Sigmoid colon (tissue), 7 donors: Measurements from ENCODE around the gene PELI2. TPM values are rescaled to one million over a fixed set of nuclear protein-coding genes. Genes with fewer than 3 reads are reported as not detected.

ENCODE experiments used
- DNase-seq: peaks from one replicate; pipeline ENCODE4 v3.0.0-alpha.2; 2019
- H3K27ac ChIP-seq, 4 donors: fragments of 200-600 bp; sonication (generic); one replicate each; pipeline ENCODE4 v1.5.1; 2016 to 2019; ENCODE audit warnings: mild to moderate bottlenecking in 1 of 4
- H3K27me3 ChIP-seq, 3 donors: fragments of 200-600 bp; sonication (generic); one replicate each; pipeline ENCODE4 v1.5.1; 2019; ENCODE audit warnings: mild to moderate bottlenecking in 1 of 3
- H3K36me3 ChIP-seq, 4 donors: fragments of 200-600 bp; sonication (generic); one replicate each; pipeline ENCODE4 v1.5.1; 2016 to 2019
- H3K4me1 ChIP-seq, 4 donors: fragments of 200-600 bp; sonication (generic); one replicate each; pipeline ENCODE4 v1.5.1; 2017 to 2019
- H3K4me3 ChIP-seq, 4 donors: fragments of 200-600 bp; sonication (generic); one replicate each; pipeline ENCODE4 v1.5.1; 2017 to 2019; ENCODE audit warnings: mild to moderate bottlenecking in 2 of 4, moderate library complexity in 1 of 4
- H3K9me3 ChIP-seq, 4 donors: fragments of 200-600 bp in 3 of 4; sonication (generic) in 3 of 4; one replicate each; pipeline versions ENCODE4 v1.5.1 to v1.6.1; 2013 to 2019
- EP300 ChIP-seq, 4 donors: sonication (generic); formaldehyde crosslinking; IDR thresholded peaks; one replicate each; pipeline ENCODE4 v1.6.1; 2017; ENCODE audit warnings: antibody characterized with exemption in 4 of 4
- POLR2A ChIP-seq, 2 donors: fragments of 450-650 bp; IDR thresholded peaks; one replicate each; pipeline ENCODE4 v1.6.1; 2016; ENCODE audit warnings: antibody characterized with exemption in 2 of 2, mild to moderate bottlenecking in 2 of 2, moderate library complexity in 2 of 2
- POLR2AphosphoS5 ChIP-seq, 4 donors: sonication (generic); formaldehyde crosslinking; IDR thresholded peaks; one replicate each; pipeline ENCODE4 v1.6.1; 2017; ENCODE audit warnings: antibody characterized with exemption in 4 of 4
- WGBS, 2 donors: extraction: QIAGEN DNeasy Blood & Tissue Kit; methylation state at CpG; one replicate each; pipeline ENCODE4 v1.1.7; 2013; 5-methylcytosine and 5-hydroxymethylcytosine counted together
- intact Hi-C: fragments of 100-400 bp; cut with DNase I; formaldehyde crosslinking; loops from one replicate; pipeline ENCODE4 v1.15.1; 2023
- polyA plus RNA-seq, 3 donors: library from polyadenylated mRNA; stranded (reverse); fragments of 200-250 nt; gene quantifications; one replicate each; pipeline ENCODE4 v1.2.3, GENCODE V29; 2013
- total RNA-seq, 4 donors: library from RNA; depleted of rRNA; stranded (reverse); fragments of >200 nt; gene quantifications; one replicate each; pipeline ENCODE4 v1.1.0, GENCODE V29; 2016
- TF ChIP-seq, protein P1 (sequence below), 4 experiments: fragments of 450-650 bp in 3 of 4; fragments of 200-600 bp in 1 of 4; IDR thresholded peaks; one replicate each; pipeline ENCODE4 v1.5.1; 2016 to 2019; ENCODE audit warnings: antibody characterized with exemption in 4 of 4, mild to moderate bottlenecking in 3 of 4, moderate library complexity in 2 of 4
- donor health status: healthy with polysubstance abuse.
- donor health status: Bipolar disorder and iron deficiency.
- donor health status: healthy.

Gene PELI2
- total and polyA plus RNA-seq, 7 donors, result 4.5 to 34.3 (median 26.3) TPM

DNA sequence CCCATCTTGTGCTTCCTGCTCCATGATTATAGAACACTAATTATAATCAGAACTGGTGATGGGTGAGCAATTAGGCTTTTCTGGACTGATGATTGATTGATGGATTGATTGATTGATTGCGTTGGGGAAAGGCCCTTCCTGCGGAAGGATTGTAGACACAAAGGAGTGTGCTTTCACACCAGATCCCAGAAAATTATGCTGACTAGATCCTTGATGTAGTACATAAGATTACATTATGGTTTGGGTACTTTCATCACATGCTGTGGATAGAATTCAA is 8.4 kb downstream of the PELI2 start:
- no peaks in the 10 kb centered on the region for H3K9me3 ChIP-seq
- H3K27ac ChIP-seq, result no peak overlapping the region
- H3K4me1 ChIP-seq, result peaks cover 0 to 84% (median 71%) of the 10 kb centered on the region in 4 donors
- WGBS, 2 donors, result 94 to 95% methylated on average over 2 of the region's 2 CpGs
- intact Hi-C loops, result no loop called here
- no peak overlapping the region for H3K4me3 ChIP-seq
- DNase-seq, result no peak
- no peaks in the 10 kb centered on the region for H3K27me3 ChIP-seq
- no peaks in the 10 kb centered on the region for H3K36me3 ChIP-seq
- no peak for TF ChIP-seq EP300 (IDR thresholded peaks at IDR 0.05)
- no peak for TF ChIP-seq POLR2A (IDR thresholded peaks at IDR 0.05)
- no peak for TF ChIP-seq POLR2AphosphoS5 (IDR thresholded peaks at IDR 0.05)
- TF ChIP-seq, protein P1, sequence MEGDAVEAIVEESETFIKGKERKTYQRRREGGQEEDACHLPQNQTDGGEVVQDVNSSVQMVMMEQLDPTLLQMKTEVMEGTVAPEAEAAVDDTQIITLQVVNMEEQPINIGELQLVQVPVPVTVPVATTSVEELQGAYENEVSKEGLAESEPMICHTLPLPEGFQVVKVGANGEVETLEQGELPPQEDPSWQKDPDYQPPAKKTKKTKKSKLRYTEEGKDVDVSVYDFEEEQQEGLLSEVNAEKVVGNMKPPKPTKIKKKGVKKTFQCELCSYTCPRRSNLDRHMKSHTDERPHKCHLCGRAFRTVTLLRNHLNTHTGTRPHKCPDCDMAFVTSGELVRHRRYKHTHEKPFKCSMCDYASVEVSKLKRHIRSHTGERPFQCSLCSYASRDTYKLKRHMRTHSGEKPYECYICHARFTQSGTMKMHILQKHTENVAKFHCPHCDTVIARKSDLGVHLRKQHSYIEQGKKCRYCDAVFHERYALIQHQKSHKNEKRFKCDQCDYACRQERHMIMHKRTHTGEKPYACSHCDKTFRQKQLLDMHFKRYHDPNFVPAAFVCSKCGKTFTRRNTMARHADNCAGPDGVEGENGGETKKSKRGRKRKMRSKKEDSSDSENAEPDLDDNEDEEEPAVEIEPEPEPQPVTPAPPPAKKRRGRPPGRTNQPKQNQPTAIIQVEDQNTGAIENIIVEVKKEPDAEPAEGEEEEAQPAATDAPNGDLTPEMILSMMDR (IDR thresholded peaks at IDR 0.05), result no peak

DNA sequence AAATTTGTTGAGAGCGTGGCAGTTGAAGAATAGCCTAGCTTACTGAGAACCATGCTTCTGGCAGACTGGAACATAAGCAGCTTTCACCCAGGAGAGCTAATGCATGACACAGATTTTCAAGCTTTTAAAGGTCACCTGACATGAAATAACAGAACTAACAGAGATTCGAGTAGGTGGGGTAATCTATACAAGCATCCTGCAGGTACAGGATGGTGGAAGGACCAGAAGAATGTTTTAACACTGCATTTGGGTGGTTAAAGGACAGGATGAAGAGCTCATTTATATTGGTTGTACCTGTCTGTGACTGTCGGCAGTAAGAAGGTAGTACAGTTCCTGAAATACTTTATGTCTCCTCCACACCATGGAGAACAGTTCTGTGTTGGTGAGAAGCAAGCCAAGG is 8.9 kb downstream of the PELI2 start:
- H3K9me3 ChIP-seq, result no peaks in the 10 kb centered on the region
- no peak overlapping the region for H3K4me3 ChIP-seq
- no peaks in the 10 kb centered on the region for H3K27me3 ChIP-seq
- 77 to 80% methylated on average over 3 of the region's 3 CpGs for WGBS, 2 donors
- intact Hi-C loops, result no loop called here
- no peaks in the 10 kb centered on the region for H3K36me3 ChIP-seq
- H3K4me1 ChIP-seq, result peaks cover 0 to 84% (median 74%) of the 10 kb centered on the region in 4 donors
- TF ChIP-seq POLR2AphosphoS5 (IDR thresholded peaks at IDR 0.05) (no peak), EP300 (IDR thresholded peaks at IDR 0.05) (no peak), POLR2A (IDR thresholded peaks at IDR 0.05) (no peak)
- TF ChIP-seq, protein P1 (IDR thresholded peaks at IDR 0.05), result no peak
- no peak overlapping the region for H3K27ac ChIP-seq
- DNase-seq, result no peak

DNA sequence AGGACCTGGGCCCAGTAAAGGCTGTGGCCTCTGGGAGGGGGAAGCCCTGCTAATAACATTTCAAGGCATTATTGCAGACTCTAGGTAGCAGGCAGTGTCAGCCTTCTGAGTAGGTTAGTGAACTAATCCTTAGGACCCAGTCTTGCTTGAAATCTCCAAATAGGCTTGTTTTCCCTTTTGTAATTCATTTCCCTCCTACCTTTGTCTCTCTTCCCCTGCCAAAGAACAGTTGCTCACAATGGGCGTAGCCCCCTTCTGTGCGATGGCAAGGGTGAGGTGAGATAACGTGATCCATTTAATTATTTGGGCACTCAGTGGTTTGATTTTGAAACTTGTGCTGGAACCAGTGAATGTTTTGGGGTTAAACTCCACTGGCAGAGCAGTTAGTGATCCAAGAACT is 10.9 kb downstream of the PELI2 start:
- Histone ChIP-seq H3K9me3 (no peaks in the 10 kb centered on the region), H3K4me3 (no peak overlapping the region), H3K4me1 (peaks cover 0 to 79% (median 63%) of the 10 kb centered on the region in 4 donors), H3K36me3 (no peaks in the 10 kb centered on the region), H3K27ac (no peak overlapping the region), H3K27me3 (no peaks in the 10 kb centered on the region)
- 51 to 85% methylated on average over 3 of the region's 3 CpGs for WGBS, 2 donors
- intact Hi-C loops, result no loop called here
- DNase-seq, result no peak
- TF ChIP-seq POLR2A (IDR thresholded peaks at IDR 0.05), result no peak
- TF ChIP-seq POLR2AphosphoS5 (IDR thresholded peaks at IDR 0.05), result no peak
- TF ChIP-seq, protein P1 (IDR thresholded peaks at IDR 0.05), result no peak
- no peak for TF ChIP-seq EP300 (IDR thresholded peaks at IDR 0.05)

DNA sequence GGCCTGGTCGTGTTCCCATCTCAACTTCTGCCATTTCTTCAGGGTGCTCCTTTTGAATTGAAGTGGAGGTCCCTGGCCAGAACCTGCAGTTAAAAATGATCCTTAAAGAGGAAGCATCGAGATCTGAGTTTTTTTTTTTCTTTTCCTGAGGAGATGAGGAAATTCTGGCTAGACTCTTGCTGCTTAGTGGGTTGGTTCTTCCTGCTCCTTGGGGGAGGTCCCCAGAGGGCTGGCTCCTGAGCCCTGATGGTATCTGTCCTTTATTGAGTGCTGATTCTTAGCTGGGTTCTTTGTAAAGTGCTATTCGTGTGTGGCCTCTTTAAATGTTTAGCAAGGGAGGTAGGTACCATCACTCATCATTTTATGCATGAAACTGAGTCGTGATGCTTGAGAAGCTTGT is 11.7 kb downstream of the PELI2 start:
- TF ChIP-seq, protein P1 (IDR thresholded peaks at IDR 0.05), result no peak
- TF ChIP-seq EP300 (IDR thresholded peaks at IDR 0.05), result no peak
- no peak for TF ChIP-seq POLR2A (IDR thresholded peaks at IDR 0.05)
- TF ChIP-seq POLR2AphosphoS5 (IDR thresholded peaks at IDR 0.05), result no peak
- no peak for DNase-seq
- Histone ChIP-seq H3K36me3 (no peaks in the 10 kb centered on the region), H3K4me1 (peaks cover 0 to 71% (median 55%) of the 10 kb centered on the region in 4 donors), H3K27ac (no peak overlapping the region), H3K9me3 (no peaks in the 10 kb centered on the region), H3K27me3 (no peaks in the 10 kb centered on the region), H3K4me3 (no peak overlapping the region)
- WGBS, 2 donors, result 49 to 68% methylated on average over 4 of the region's 4 CpGs
- intact Hi-C loops, result no loop called here
